ENCODE data around the gene PANK3. TPM values are rescaled to one million over a fixed set of nuclear protein-coding genes. Genes with fewer than 3 reads are reported as not detected.

PANK3 gene
- 33.1 and 40.8 TPM in 2 replicates for total RNA-seq

GRCh38 chr5:168578538-168579487 is at the start of gene PANK3:
Gene PANK3 (minus strand): TSS chr5:168579368. CDS start chr5:168579283, 85 bp downstream.

GRCh38 chr5:168528521-168529373 is 50.4 kb downstream of the PANK3 start, which contains the start of gene FBLL1:
Gene FBLL1 (plus strand): TSS chr5:168529305. CDS start chr5:168529505, 200 bp downstream.

Other genes with a start within 250 kb of the PANK3 start
- gene RARS1, start 92.9 kb downstream of the PANK3 start, total RNA-seq, result 141 and 156 TPM in 2 replicates
- 0.36 and 0.47 TPM in 2 replicates for gene FBLL1, start 50.1 kb downstream of the PANK3 start, total RNA-seq